Activated CD8-positive, alpha-beta memory T cell treated with anti-CD3 and anti-CD28 coated beads for 4 hours (primary cell): ENCODE results near the gene ARL4C.

Experiments
- DNase-seq, 2 donors: peaks; one replicate each; pipeline ENCODE4 v3.0.0-alpha.2; 2020; ENCODE audit warnings: low read depth in 2 of 2

Gene ARL4C

DNA sequence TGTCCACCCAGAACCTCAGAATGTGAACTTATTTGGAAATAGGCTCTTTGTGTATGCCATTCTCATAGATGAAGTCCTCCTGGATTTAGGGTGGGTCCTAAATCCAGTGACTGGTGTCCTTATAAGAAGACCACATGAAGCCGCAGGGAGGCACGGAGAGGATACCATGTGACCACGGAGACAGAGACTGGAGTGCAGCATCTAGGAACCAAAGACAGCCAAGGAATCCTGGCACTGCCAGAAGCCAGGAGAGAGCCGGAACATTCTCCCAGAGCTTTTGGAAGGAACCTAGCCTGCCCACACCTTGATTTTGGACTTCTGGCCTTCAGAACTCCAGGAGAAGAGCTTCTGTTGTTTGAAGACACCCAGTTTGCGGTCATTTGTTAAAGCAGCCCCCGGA is 49.7 kb downstream of the ARL4C start:
- DNase-seq, result no peak

DNA sequence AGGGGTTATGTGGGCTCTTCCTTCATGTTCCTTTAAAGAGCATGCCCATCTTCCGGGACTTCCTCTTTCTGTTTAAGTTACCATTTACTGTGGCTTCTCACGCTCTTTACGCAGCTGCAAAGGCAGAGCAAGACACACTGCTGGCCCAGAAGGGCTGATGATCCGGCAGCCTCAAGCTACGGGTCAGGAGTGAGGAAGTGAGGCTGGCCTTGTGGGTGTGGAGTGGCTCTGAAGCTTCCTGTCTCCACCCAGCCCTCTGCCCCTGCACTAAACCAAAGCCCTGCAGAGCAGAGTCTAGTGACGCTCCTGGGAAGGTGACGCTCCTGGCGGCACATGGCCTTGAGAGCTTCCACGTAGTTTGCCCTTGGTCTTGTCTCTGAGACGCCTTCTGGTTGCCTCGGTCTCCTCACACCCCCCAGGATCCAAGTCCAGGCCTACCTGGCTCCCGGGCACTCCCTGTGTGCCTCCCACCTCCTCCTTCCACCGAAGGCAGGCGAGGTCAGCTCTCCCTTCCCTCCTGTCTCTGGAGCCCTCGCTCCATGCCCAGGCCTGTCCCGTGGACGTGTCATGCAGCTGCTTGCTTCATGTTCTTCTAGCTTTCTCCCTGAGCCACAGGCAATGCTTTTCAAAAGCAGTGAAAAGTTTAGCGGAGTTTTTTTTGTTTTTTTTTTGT is 50.3 kb downstream of the ARL4C start:
- peak; percentile 54 to 61 for DNase-seq

DNA sequence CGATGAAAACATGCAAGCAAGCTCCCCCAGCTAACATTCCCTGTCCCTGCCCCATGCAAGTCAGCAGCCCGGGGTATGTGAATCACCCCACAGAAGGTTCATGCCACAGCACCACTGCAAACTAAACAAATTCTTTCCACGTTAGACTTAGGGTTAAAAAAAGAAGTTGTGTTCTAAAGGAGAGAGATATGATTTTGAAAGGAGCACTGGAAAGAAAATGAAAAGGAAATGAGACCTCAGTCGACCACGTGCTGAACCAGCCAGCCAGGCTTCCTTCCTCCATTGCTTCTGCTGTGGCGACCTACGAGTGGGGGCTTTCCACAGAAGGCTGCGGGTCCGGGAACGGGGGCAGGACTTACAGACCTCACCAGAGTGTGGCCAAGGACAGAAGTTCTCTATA is 52.0 kb downstream of the ARL4C start:
- peak; percentile 31 to 50 for DNase-seq

DNA sequence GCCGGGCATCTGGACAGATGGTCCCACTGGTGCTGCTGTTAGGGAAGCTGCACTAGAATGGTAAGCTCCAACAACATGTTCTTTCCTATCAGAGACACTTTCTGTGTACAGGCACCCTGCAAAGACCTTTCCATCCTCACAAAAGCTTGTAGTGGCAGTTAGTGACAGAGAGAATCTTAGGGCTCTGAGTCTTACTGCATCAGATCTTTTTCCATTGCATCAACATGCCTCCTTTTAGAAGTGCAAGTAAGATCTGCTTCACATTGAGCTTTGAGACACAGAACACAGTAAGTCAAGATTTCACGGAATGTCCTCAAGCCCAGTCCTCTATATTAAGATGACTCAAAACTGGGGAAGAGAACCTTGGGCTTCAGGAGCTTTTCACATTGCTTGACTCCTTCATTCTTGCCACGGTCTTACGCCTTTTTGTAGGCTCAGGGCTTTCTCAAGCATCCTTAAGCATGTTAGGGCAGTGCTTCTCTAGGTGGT is 52.6 kb downstream of the ARL4C start:
- DNase-seq, result no peak
